Measurements from ENCODE around the gene LYPD4.

The LYPD4 gene, protein sequence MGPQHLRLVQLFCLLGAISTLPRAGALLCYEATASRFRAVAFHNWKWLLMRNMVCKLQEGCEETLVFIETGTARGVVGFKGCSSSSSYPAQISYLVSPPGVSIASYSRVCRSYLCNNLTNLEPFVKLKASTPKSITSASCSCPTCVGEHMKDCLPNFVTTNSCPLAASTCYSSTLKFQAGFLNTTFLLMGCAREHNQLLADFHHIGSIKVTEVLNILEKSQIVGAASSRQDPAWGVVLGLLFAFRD

GRCh38 chr19:41844601-41845000, at the start of gene LYPD4:
Gene LYPD4 (minus strand): TSS chr19:41844683. CDS start chr19:41839285, 5,398 bp downstream.
- in situ Hi-C loops (cut with HindIII; ENCODE audit: low sequenced_read_pairs): no loop called here

- in situ Hi-C loops (cut with HindIII; ENCODE audit: low sequenced_read_pairs): loop anchor here (10.0 kb wide), 1 partner anchor 61 kb away; the partner anchor contains the start of gene RABAC1
These were observed 49.4 kb upstream of the LYPD4 start for GRCh38 chr19:41893899-41894298.

DNA sequence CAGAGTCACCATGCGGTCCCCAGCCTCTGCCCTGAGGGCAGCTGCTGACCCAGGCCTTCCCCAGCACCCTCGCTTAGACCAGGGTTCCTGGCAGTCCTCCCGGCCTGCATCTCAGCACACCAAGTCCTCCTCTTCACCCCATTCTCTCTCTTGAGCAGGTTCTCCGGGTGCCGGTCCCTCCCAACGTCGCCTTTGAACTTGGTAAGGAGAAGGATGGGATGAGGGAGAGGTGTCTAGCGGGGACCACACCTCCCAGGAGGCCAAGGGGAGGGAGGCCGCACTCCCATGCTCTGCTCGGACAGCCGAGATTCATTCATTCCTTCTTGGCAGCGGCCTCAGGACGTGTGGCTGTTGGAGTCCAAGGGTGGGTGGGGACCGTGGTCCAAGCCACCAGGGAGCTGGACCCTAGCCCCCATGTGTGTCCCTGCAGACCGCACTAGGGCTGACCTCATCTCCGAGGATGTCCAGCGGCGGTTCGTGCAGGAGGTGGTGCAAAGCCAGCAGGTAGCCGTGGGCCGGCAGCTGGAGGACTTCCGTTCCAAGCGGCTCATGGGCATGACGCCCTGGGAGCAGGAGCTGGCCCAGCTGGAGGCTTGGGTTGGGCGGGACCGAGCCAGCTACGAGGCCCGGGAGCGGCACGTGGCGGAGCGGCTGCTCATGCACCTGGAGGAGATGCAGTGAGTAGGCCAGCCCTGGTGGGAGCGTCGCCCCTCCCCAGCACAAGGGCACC, 47.9 kb upstream of the LYPD4 start:
- in situ Hi-C loops (cut with HindIII; ENCODE audit: low sequenced_read_pairs): loop anchor here (10.0 kb wide), 1 partner anchor 62 kb away; the partner anchor contains the start of gene RABAC1

DNA sequence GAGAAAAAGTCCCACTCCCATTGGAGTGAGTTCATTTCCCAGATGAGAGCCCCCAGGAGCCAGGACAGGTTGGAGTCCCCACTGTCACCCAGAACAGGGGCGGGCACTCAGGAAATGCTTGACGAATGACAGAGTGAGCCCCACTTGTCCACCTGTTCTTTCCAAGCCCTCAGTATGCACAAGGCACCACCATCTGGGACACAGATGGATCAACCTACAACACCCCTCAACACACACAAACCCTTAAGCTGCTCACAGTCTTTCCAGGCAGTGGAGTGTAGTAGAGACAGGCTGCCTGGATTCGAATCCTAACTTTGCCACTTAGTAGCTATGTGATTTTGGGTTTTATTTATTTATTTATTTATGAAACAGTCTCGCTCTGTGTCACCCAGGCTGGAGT, 46.5 kb upstream of the LYPD4 start:
- in situ Hi-C loops (cut with HindIII; ENCODE audit: low sequenced_read_pairs): loop anchor here (10.0 kb wide), 1 partner anchor 64 kb away; the partner anchor contains the start of gene RABAC1

DNA sequence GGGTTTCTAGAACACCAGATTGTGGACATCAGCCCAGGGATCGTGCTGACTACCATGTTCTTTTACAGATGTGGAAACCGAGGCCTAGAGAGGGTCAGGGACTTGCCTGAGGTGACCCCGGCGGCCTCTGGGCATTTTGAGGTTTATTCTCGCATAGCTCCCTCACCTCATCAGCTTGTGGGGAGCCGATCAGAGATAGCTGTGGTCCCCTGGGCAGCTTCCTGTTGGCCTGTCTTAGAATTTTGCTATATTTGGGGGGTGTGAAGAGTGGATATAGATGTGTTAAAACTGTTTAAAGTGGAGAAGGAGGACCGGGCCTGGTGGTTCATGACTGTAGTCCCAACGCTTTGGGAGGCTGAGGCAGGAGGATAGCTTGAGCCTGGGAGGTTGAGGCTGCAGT, 45.4 kb upstream of the LYPD4 start:
- in situ Hi-C loops (cut with HindIII; ENCODE audit: low sequenced_read_pairs): loop anchor here (10.0 kb wide), 1 partner anchor 65 kb away; the partner anchor contains the start of gene RABAC1

DNA sequence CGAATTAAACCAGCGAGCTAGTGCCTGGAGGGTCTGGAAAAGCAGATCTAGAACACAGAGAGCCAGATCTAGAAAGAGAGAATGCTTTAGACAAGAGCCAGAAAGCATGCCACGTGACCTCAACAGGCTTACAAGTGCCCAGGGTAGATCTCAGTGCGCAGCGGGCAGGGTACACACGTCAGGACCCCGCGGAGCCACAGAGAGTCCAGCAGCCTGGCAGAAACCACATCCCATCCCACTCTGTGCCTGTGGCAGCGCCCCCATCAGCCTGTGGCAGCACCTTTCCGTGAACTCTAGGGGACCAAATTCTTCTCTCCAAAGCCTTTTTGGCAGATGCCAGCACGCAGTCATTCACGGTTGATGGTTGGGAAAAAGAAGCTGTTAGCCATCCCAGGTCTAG, 44.4 kb upstream of the LYPD4 start:
- in situ Hi-C loops (cut with HindIII; ENCODE audit: low sequenced_read_pairs): no loop called here

GRCh38 chr19:41887711-41888382, 43.4 kb upstream of the LYPD4 start:
- in situ Hi-C loops (cut with HindIII; ENCODE audit: low sequenced_read_pairs): no loop called here

DNA sequence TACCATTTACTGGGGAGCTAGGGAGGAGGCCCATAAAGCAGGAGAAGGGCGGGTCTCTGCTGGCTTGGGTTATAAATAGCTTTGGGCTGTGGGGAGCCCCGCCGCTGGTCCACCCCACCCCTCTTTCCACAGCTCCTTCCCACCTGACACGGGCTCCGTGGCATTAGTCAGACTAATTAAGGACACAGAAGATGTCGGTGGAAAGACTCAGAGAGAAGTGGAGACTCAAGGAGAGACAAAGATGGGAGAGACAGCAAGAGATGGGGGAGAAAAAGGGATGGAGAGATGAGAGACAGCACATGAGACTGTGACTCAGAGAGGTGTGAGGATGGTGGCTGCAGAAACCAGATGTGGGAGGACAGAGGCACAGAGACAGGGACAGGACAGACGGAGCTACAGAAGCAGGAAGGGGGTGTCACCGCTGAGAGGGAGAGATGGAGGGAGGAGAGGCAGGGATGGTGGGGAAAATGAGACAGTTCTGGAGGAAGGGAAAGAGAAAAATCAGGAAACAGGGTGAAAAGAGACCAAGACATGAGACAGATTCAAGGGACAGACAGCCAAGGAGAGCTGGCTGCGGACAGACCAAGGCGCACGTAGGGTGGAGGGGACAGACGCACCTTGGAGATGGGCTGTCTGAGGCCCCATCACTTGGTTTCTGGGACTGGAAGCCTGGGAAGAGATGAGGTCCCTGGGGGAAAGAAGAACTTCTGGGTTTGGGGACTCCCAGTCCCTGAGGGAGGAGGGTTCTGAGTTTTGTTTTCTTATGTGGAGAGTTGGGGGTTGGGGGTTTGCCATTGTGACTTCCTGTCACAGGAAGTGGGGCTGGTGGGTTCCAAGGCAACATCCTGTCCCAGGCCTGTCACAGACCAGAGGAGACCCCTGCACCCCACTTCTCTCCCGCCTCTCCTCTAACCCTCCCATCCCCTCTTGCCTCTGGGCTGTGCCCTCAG, 42.6 kb upstream of the LYPD4 start:
- in situ Hi-C loops (cut with HindIII; ENCODE audit: low sequenced_read_pairs): no loop called here

GRCh38 chr19:41883821-41884733, 39.6 kb upstream of the LYPD4 start:
- in situ Hi-C loops (cut with HindIII; ENCODE audit: low sequenced_read_pairs): no loop called here

DNA sequence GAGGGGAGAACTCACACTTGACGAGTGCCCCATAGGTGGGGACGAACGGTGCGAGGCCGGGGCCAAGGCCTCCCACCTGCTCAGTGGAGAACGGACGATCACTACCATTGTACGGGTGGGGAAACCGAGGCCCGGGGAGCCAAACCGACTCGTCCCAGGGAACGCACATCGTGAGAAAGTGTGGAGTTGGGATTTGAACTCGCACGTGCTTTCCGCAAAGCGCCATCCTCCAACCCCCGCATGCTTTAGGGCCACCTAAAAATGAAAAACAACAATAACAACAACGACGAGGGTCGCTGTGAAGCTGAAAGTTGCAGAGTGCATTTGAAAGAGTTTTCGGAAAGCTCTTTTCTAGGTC, 39.0 kb upstream of the LYPD4 start:
- in situ Hi-C loops (cut with HindIII; ENCODE audit: low sequenced_read_pairs): no loop called here

DNA sequence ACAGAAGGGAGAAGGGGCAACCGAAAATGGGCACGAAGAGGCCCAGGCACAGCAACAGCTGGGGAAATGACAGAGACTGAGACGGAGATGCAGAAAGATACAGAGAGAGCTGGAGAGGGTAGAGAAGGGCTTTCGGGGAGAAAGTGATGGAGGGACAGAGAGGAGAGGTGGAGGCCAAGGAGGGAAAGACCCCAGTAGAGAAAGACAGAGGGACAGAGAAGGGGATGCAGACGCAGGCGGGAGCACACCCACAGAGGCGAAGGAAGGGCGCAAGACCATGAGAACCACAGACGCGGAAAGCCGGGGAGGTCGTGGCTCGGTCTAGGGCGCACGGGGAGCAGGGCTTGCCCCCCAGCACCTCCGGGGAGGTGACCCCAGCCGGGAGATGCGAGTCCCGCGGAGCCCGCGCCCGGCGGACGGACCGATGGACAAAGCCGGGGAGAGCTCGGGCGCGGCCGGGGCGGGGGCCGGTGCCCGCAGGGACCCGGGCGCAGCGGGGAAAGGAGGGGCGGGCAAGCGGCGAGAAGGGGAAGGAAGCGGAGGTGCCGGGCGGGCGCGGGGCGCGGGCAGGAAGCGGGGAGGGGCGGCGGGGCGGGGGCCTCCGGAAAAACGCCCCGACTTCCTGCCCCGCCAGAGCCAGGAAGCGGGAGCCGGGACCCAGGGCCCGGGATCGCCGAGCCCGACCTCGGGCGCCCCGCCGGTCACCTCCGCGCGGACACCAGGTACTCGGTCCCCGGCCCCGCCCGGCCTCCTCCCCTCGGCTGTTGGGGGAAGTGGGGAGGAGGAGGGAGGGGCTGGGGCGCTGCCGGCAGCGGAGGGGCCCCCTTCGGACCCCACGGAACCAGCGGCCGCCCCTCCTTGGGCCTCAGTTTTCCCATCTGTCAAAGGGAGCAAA, 38.3 kb upstream of the LYPD4 start, which contains the start of gene ARHGEF1:
ARHGEF1 (plus strand) TSS at position 617 of the 895 bp plus-strand sequence. CDS start 4,899 bp downstream, outside the sequence.
- in situ Hi-C loops (cut with HindIII; ENCODE audit: low sequenced_read_pairs): no loop called here

DNA sequence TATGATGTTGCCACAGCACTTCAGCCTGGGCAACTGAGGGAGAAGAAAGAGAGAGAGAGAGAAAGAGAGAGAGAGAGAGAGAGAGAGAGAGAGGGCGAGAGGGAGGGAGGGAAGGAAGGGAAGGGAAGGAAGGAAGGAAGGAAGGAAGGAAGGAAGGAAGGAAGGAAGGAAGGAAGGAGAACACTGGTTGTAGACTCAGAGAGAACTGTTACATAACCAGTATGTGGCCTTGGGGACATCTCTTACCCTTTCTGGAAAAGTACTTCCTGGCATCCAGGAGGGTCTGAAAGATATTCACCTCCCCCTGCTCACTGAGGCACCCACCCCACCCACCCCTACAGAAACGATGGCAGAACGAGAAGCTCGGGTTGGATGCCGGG, 35.8 kb upstream of the LYPD4 start:
- in situ Hi-C loops (cut with HindIII; ENCODE audit: low sequenced_read_pairs): no loop called here

GRCh38 chr19:41879670-41880328, 35.3 kb upstream of the LYPD4 start:
- in situ Hi-C loops (cut with HindIII; ENCODE audit: low sequenced_read_pairs): no loop called here

- in situ Hi-C loops (cut with HindIII; ENCODE audit: low sequenced_read_pairs): no loop called here
These were observed 34.6 kb upstream of the LYPD4 start for GRCh38 chr19:41879080-41879479.

GRCh38 chr19:41877916-41878905, 33.7 kb upstream of the LYPD4 start:
- in situ Hi-C loops (cut with HindIII; ENCODE audit: low sequenced_read_pairs): no loop called here

All from endothelial cell of hepatic sinusoid (primary cell).